ENCODE measurements around the gene MYLIP.

MYLIP gene

DNA sequence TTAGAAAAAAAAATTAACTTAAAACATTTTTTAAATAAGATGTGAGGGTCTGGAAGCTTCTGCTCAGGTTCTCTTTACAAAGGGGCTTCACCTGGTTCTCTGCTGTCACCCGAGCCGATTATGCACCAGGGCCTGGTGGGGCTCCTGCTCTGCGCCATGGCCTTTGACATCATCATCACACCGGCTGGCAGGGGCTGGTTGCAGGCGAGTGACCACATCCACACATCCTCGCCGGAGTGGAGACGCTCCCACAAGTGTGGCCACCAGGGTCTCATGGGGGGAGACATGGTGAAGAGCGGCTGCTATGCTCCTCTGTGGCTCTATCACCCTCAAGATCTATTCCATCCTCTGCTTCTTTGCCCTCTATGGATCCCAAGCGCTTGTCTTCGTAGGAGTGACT lies 31.9 kb downstream of the MYLIP start:
- no peak overlapping the region for H3K27ac ChIP-seq (ENCODE audit: low read depth, low read length)
- 96% methylated on average over 11 of the region's 11 CpGs for WGBS
- no peak overlapping the region for H3K9ac ChIP-seq (ENCODE audit: low read depth, low read length)
- H3K4me3 ChIP-seq (ENCODE audit: low read length), result no peak overlapping the region
- no peaks in the 10 kb centered on the region for H3K4me1 ChIP-seq (ENCODE audit: insufficient read depth, low read length)
- no peaks in the 10 kb centered on the region for H3K27me3 ChIP-seq (ENCODE audit: insufficient read depth, low read length)
- no peaks in the 10 kb centered on the region for H3K9me3 ChIP-seq (ENCODE audit: insufficient read depth, low read depth, low read length)
- no peaks in the 10 kb centered on the region; the same call in 1 of the 2 replicates for H3K36me3 ChIP-seq (ENCODE audit: insufficient read depth, low read length)

DNA sequence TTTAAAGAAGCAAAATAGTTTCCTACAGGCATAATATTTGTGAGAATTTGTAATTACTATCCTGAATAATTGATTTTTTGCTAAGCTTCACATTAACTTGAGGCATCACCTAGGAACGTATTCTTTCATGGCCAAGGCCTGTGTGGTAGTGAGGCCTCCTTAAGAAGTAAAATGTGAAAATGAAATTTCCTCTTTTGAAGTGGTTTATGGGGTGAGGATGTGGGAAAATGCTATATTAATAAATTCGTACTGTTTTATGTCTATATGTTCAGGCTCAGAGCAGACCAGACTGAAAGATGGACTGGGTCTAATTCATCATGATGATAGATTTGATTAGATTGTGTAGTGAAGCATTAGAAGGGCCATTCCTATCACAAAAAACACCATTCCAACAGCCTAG lies 33.1 kb downstream of the MYLIP start:
- H3K27ac ChIP-seq (ENCODE audit: low read depth, low read length), result no peak overlapping the region
- WGBS, result 95% methylated on average over 2 of the region's 2 CpGs
- no peak overlapping the region for H3K4me3 ChIP-seq (ENCODE audit: low read length)
- H3K36me3 ChIP-seq (ENCODE audit: insufficient read depth, low read length), result no peaks in the 10 kb centered on the region
- H3K9ac ChIP-seq (ENCODE audit: low read depth, low read length), result no peak overlapping the region
- peaks cover 4% of the 10 kb centered on the region for H3K4me1 ChIP-seq (ENCODE audit: insufficient read depth, low read length)
- H3K27me3 ChIP-seq (ENCODE audit: insufficient read depth, low read length), result no peaks in the 10 kb centered on the region
- H3K9me3 ChIP-seq (ENCODE audit: insufficient read depth, low read depth, low read length), result no peaks in the 10 kb centered on the region

DNA sequence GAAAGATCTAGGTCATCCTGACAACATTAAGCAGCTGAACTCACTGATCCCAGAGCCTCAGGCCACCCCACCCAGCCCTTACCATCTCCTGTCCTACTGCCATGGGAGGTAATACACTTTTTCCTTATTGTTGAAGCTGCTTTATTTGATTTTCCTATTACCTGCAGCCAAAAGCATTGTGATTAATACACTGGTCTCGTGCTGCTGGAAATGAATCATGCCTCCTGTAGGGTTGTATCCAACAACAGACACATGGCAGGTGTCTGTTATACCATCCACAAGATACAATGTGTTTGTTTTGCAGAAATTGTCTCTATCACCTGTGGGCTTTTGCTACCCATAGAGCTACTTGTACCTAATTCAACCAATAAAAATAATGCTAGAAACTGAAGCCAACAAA lies 34.2 kb downstream of the MYLIP start:
- Histone ChIP-seq H3K36me3 (ENCODE audit: insufficient read depth, low read length) (no peaks in the 10 kb centered on the region), H3K9ac (ENCODE audit: low read depth, low read length) (no peak overlapping the region), H3K9me3 (ENCODE audit: insufficient read depth, low read depth, low read length) (no peaks in the 10 kb centered on the region), H3K27me3 (ENCODE audit: insufficient read depth, low read length) (no peaks in the 10 kb centered on the region), H3K4me3 (ENCODE audit: low read length) (no peak overlapping the region), H3K4me1 (ENCODE audit: insufficient read depth, low read length) (peaks cover 9% of the 10 kb centered on the region), H3K27ac (ENCODE audit: low read depth, low read length) (no peak overlapping the region)
- WGBS, result 100% methylated on average over 1 of the region's 1 CpG

DNA sequence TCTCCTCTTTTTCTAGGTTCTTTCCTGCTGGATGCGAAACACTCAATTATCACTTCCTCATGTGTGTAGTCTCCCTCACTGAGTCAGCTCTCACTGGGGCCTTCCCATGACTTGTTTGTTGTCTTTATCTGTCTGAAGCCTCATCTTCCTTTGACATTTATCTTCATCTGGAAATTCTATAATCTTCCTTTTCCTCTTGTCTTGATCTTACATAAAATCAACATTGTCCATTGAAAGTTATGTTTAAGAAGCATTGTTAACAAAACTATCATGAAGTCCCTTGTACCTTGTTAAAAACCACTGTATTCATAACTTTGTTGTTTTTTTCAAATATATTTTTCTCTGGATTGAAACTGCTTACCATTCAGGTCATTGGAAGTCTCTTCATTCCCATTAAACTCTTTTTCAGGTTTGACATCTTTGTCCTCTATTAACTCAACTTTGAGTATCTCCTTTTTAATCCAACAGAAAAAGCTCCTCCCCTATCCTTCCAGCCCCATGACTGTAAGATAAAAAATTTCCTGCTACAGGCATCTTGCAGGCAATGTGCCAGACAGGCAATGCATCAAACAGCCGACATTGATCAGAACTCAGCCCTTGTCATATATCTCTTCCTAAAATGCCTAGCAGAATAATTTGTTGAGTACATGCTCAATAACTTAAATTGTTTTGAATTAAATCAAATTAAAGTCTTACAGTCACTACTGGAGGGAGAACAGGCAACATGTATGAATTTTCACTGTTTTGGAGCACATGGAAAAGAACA lies 34.8 kb downstream of the MYLIP start:
- Histone ChIP-seq H3K27me3 (ENCODE audit: insufficient read depth, low read length) (no peaks in the 10 kb centered on the region), H3K36me3 (ENCODE audit: insufficient read depth, low read length) (no peaks in the 10 kb centered on the region), H3K9me3 (ENCODE audit: insufficient read depth, low read depth, low read length) (no peaks in the 10 kb centered on the region), H3K4me1 (ENCODE audit: insufficient read depth, low read length) (peaks cover 9% of the 10 kb centered on the region), H3K27ac (ENCODE audit: low read depth, low read length) (no peak overlapping the region), H3K4me3 (ENCODE audit: low read length) (no peak overlapping the region), H3K9ac (ENCODE audit: low read depth, low read length) (no peak overlapping the region)
- WGBS, result 95% methylated on average over 2 of the region's 2 CpGs

DNA sequence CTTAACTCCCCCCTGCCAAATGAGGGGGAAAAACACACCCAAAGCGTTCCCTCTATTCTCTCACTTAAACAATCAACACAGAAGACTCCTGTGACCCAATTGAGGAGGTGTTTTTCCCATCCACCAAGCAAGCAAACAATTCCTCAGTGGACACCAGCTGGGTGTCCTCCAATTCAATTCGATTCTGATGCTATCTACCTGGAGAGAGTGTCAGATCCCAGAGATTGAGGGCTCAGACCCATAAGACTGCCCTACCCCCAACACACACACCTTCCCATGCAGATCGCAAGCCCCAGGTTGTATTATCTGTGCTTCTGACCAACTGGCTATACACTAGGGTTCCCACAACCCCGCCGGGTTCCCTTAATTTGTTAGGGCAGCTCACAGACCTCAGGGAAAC lies 36.8 kb downstream of the MYLIP start:
- H3K27ac ChIP-seq (ENCODE audit: low read depth, low read length), result no peak overlapping the region
- no peak overlapping the region for H3K4me3 ChIP-seq (ENCODE audit: low read length)
- H3K27me3 ChIP-seq (ENCODE audit: insufficient read depth, low read length), result no peaks in the 10 kb centered on the region
- peaks cover 9% of the 10 kb centered on the region for H3K4me1 ChIP-seq (ENCODE audit: insufficient read depth, low read length)
- WGBS, result 90% methylated on average over 5 of the region's 5 CpGs
- no peaks in the 10 kb centered on the region for H3K9me3 ChIP-seq (ENCODE audit: insufficient read depth, low read depth, low read length)
- H3K9ac ChIP-seq (ENCODE audit: low read depth, low read length), result no peak overlapping the region
- no peaks in the 10 kb centered on the region for H3K36me3 ChIP-seq (ENCODE audit: insufficient read depth, low read length)

DNA sequence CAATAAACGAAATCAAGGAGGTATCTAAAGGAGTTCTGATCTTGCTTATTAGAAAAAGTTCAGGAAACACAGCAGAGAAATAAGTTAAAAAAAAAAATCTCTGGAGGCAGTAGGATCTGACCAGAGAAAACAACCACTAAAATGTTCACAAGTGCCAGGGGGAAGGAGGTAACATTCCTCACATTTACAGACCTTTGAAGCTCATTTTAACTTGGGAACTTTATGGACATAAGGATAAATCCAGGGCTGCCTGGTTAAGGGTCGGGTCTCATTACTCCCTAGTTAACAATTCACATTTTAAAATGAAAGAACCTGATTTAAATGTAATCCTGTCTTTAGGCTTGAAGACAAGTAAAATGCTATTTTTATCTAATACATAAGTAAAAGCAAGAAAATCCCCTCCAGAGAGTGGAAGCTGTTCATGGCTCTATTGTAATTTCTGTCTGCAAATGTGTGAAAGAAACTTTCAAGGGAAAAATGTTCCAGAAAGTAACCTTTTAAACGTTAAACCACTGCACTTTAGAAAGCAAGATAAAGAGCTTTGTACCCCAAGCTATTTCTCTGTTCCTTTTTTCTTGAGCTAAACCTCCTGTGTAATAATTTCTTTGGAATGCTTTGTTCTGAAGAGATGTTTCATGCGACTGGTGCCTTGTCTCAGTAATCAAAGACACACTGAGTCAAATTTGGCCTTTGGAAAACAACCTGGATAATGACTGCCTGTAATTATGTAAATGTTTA lies 38.2 kb downstream of the MYLIP start:
- WGBS, result 67% methylated on average over 3 of the region's 4 CpGs
- H3K9ac ChIP-seq (ENCODE audit: low read depth, low read length), result no peak overlapping the region
- H3K27me3 ChIP-seq (ENCODE audit: insufficient read depth, low read length), result no peaks in the 10 kb centered on the region
- H3K27ac ChIP-seq (ENCODE audit: low read depth, low read length), result no peak overlapping the region
- H3K4me1 ChIP-seq (ENCODE audit: insufficient read depth, low read length), result peaks cover 9% of the 10 kb centered on the region
- H3K36me3 ChIP-seq (ENCODE audit: insufficient read depth, low read length), result no peaks in the 10 kb centered on the region
- no peak overlapping the region for H3K4me3 ChIP-seq (ENCODE audit: low read length)
- no peaks in the 10 kb centered on the region for H3K9me3 ChIP-seq (ENCODE audit: insufficient read depth, low read depth, low read length)

DNA sequence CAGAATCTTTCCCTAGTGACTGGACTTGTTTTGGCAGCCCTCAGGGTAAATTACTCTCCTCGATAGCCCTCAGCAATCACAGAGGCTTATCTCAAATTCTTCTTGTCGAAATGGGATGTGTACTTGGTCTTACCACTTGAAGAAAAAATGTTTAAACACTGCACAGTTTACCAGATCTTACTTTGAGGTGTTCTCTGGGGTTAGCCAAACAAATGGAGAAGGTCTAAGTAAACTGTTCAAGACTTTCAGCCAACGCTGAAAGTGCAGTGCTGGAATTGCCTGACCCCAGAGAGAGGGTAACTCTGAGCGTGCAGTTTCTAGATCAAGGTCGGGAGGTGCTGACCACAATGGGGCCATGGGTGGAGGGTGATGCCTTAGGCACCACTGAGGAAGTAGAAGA lies 39.2 kb downstream of the MYLIP start:
- H3K36me3 ChIP-seq (ENCODE audit: insufficient read depth, low read length), result no peaks in the 10 kb centered on the region
- no peak overlapping the region for H3K9ac ChIP-seq (ENCODE audit: low read depth, low read length)
- peaks cover 9% of the 10 kb centered on the region for H3K4me1 ChIP-seq (ENCODE audit: insufficient read depth, low read length)
- no peak overlapping the region for H3K4me3 ChIP-seq (ENCODE audit: low read length)
- H3K27ac ChIP-seq (ENCODE audit: low read depth, low read length), result no peak overlapping the region
- H3K9me3 ChIP-seq (ENCODE audit: insufficient read depth, low read depth, low read length), result no peaks in the 10 kb centered on the region
- 94% methylated on average over 5 of the region's 5 CpGs for WGBS
- no peaks in the 10 kb centered on the region for H3K27me3 ChIP-seq (ENCODE audit: insufficient read depth, low read length)

DNA sequence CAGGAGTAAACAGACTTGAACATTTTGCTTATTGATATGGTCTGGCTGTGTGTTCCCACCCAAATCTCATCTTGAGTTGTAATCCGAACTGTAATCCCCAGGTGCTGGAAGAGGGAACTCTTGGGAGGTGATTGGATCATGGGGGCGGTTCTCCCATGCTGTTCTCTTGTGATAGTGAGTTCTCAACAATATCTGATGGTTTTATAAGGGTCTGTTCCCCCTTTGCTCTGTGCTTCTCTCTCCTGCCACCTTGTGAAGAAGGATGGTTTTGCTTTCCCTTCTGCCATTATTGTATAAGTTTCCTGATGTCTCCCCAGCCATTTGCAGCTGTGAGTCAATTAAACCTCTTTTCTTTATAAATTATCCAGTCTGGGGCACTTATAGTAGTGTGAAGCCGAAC lies 40.0 kb downstream of the MYLIP start:
- 51% methylated on average over 2 of the region's 3 CpGs for WGBS
- no peak overlapping the region for H3K9ac ChIP-seq (ENCODE audit: low read depth, low read length)
- no peaks in the 10 kb centered on the region for H3K36me3 ChIP-seq (ENCODE audit: insufficient read depth, low read length)
- H3K4me1 ChIP-seq (ENCODE audit: insufficient read depth, low read length), result peaks cover 11% of the 10 kb centered on the region
- H3K9me3 ChIP-seq (ENCODE audit: insufficient read depth, low read depth, low read length), result no peaks in the 10 kb centered on the region
- no peak overlapping the region for H3K27ac ChIP-seq (ENCODE audit: low read depth, low read length)
- no peak overlapping the region for H3K4me3 ChIP-seq (ENCODE audit: low read length)
- H3K27me3 ChIP-seq (ENCODE audit: insufficient read depth, low read length), result no peaks in the 10 kb centered on the region

DNA sequence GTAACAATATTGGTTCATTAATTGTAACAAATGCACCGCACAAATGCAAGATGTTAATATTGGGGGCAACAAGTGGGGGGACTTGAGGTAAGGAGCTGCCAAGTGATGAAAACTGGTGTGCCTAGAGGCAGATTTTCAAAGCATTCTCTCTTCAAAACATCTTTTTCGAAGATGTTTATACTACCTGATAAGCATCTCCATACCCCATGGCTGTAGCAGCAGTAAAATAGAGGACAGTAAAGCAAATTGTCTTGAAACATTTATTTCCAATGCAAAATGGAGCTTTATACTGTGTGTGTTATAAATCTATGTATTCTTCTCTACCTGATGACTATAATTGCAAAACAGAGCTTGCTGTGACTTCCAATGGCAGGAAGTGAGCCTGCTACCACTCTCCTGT lies 42.5 kb downstream of the MYLIP start:
- Histone ChIP-seq H3K9ac (ENCODE audit: low read depth, low read length) (no peak overlapping the region), H3K9me3 (ENCODE audit: insufficient read depth, low read depth, low read length) (no peaks in the 10 kb centered on the region), H3K36me3 (ENCODE audit: insufficient read depth, low read length) (no peaks in the 10 kb centered on the region), H3K27ac (ENCODE audit: low read depth, low read length) (no peak overlapping the region), H3K27me3 (ENCODE audit: insufficient read depth, low read length) (no peaks in the 10 kb centered on the region), H3K4me1 (ENCODE audit: insufficient read depth, low read length) (peaks cover 22% of the 10 kb centered on the region), H3K4me3 (ENCODE audit: low read length) (no peak overlapping the region)
- 93% methylated on average over 2 of the region's 2 CpGs for WGBS

DNA sequence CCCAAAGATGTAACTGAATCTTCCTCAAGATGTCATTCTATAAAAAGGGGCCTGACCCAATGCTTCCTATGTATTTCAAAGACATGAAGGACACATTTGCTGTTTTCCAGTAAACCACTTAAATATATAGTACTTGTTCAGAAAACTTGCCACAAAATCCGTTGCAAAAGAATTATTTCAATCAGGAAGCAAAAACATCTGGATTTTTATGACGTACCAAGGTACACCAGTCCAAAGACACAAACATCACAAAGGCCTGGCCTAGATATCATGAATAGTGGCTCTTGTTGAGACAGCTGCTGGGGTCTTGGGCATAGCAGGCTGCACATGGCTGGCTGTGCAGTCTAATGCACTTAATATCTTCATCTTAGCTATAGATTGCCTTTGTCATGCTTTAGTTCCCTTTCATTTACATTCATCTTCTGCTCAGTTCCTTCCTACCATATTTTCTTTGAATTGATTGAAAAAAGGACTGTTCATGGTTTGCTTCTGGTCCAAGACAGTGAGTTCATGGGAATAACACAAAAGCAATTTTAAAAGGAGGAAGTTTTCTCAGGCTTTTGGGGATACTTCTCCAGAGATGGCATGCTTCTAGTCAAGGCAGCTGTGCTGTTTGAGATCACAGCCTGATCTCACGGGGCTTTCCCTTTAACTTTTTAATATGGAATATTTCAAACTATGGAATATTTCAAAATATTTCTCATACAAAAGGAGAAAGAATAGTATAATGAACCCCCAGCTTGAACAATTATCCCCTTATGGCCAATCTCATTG lies 44.5 kb downstream of the MYLIP start:
- H3K9ac ChIP-seq (ENCODE audit: low read depth, low read length), result no peak overlapping the region
- no peak overlapping the region for H3K4me3 ChIP-seq (ENCODE audit: low read length)
- WGBS, result 88% methylated on average over 2 of the region's 3 CpGs
- no peaks in the 10 kb centered on the region for H3K36me3 ChIP-seq (ENCODE audit: insufficient read depth, low read length)
- H3K27me3 ChIP-seq (ENCODE audit: insufficient read depth, low read length), result no peaks in the 10 kb centered on the region
- peaks cover 13% of the 10 kb centered on the region for H3K4me1 ChIP-seq (ENCODE audit: insufficient read depth, low read length)
- H3K27ac ChIP-seq (ENCODE audit: low read depth, low read length), result no peak overlapping the region
- H3K9me3 ChIP-seq (ENCODE audit: insufficient read depth, low read depth, low read length), result no peaks in the 10 kb centered on the region

DNA sequence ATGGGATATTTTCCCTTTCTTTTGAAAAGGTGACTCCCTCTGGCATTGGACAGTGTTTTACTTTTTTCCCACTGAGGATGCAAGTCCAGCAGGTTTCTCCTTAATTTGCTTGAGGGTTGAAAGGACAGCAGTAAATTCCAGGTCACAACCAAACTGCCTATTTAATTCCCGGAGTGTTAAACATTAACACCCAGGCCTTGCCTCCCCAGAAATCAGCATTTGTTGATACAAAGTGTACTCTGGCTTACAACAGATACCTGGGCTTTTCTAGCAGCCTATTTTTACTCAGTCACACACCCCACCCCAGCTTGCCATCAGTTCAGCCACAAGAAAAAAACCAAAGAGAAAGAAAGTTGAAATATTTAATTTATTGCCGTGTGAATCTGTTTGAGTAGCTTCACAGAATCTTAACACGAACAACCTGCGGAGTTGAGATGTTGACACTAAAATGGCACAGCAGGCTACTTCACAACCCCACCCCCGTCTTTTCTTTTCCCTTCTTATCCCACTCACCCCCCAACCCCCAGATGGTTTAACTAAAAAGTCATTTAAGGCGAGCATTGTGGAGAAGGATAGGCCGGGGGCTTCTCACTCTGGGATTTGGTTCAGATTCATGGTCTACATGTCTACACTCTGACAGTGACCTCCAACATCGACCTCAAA lies 45.7 kb downstream of the MYLIP start:
- H3K9ac ChIP-seq (ENCODE audit: low read depth, low read length), result no peak overlapping the region
- H3K27ac ChIP-seq (ENCODE audit: low read depth, low read length), result peak overlapping the region; percentile 24; the same call in 1 of the 2 replicates
- no peaks in the 10 kb centered on the region for H3K36me3 ChIP-seq (ENCODE audit: insufficient read depth, low read length)
- no peak overlapping the region for H3K4me3 ChIP-seq (ENCODE audit: low read length)
- 16% methylated on average over 7 of the region's 8 CpGs for WGBS
- peaks cover 13% of the 10 kb centered on the region for H3K4me1 ChIP-seq (ENCODE audit: insufficient read depth, low read length)
- no peaks in the 10 kb centered on the region for H3K9me3 ChIP-seq (ENCODE audit: insufficient read depth, low read depth, low read length)
- H3K27me3 ChIP-seq (ENCODE audit: insufficient read depth, low read length), result no peaks in the 10 kb centered on the region
